ENCODE data around the gene PJVK. TPM values are rescaled to one million over a fixed set of nuclear protein-coding genes. Genes with fewer than 3 reads are reported as not detected.

The PJVK gene
- total RNA-seq, 1 donor from 2014 or later: 4.9 TPM

DNA sequence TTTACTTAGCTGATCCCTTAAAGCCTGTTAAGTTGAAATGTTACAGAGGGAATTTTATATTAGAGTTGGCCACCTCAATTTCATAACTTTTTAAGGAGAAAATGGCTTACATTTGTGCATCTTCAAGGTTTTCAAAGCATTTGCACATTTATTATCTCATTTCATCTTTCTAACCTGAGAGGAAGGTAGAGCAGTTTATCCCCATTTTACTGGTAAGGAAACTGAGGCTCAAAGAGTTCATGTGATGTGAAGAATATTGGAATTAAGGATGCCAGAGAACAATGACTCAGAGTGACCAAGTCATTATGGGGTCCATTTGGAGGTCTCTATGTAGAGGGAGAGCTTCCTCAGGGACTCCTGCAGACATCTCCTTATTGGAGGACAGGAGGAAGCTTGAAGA is 35.2 kb upstream of the PJVK start:
- TF ChIP-seq POLR2A (IDR thresholded peaks at IDR 0.05): no peak
- no peaks in the 10 kb centered on the region for H3K9me3 ChIP-seq
- DNase-seq (ENCODE audit: extremely low spot score in 2 of 2): no peak
- H3K27ac ChIP-seq: no peak overlapping the region
- H3K4me3 ChIP-seq: no peak overlapping the region
- peaks cover 14% of the 10 kb centered on the region for H3K4me1 ChIP-seq
- no peaks in the 10 kb centered on the region for H3K27me3 ChIP-seq
- intact Hi-C loops (cut with DNase I): no loop called here
- no peaks in the 10 kb centered on the region for H3K36me3 ChIP-seq

DNA sequence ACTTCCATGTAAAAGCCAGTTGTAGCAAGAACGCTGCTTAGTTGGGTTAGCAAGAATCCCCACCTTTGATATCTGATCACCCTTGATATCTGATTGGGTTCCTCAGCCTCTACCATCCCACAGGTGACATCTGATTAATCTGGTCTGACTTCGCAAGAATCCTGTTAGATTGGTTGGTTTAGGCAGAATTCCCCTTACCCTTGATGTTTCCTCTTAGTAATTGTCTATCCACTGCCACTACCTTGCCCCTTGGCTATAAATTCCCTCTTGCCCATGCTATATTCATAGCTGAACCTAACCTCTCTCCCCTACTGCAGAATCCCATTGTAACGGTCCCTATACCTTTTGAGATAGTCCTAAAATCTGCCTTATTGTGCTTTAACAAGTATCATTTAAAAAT is 33.3 kb upstream of the PJVK start:
- TF ChIP-seq POLR2AphosphoS5 (IDR thresholded peaks at IDR 0.05; ENCODE audit: insufficient read depth in 1 of 2, low read depth in 1 of 2): no peak
- TF ChIP-seq POLR2A (IDR thresholded peaks at IDR 0.05): no peak
- TF ChIP-seq, protein P1, sequence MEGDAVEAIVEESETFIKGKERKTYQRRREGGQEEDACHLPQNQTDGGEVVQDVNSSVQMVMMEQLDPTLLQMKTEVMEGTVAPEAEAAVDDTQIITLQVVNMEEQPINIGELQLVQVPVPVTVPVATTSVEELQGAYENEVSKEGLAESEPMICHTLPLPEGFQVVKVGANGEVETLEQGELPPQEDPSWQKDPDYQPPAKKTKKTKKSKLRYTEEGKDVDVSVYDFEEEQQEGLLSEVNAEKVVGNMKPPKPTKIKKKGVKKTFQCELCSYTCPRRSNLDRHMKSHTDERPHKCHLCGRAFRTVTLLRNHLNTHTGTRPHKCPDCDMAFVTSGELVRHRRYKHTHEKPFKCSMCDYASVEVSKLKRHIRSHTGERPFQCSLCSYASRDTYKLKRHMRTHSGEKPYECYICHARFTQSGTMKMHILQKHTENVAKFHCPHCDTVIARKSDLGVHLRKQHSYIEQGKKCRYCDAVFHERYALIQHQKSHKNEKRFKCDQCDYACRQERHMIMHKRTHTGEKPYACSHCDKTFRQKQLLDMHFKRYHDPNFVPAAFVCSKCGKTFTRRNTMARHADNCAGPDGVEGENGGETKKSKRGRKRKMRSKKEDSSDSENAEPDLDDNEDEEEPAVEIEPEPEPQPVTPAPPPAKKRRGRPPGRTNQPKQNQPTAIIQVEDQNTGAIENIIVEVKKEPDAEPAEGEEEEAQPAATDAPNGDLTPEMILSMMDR (IDR thresholded peaks at IDR 0.05): no peak
- H3K27me3 ChIP-seq: no peaks in the 10 kb centered on the region
- H3K4me1 ChIP-seq: peaks cover 13% of the 10 kb centered on the region
- intact Hi-C loops (cut with DNase I): no loop called here
- no peak for DNase-seq (ENCODE audit: extremely low spot score in 2 of 2)
- H3K4me3 ChIP-seq: no peak overlapping the region
- no peak overlapping the region for H3K27ac ChIP-seq
- no peaks in the 10 kb centered on the region for H3K9me3 ChIP-seq
- no peaks in the 10 kb centered on the region for H3K36me3 ChIP-seq

DNA sequence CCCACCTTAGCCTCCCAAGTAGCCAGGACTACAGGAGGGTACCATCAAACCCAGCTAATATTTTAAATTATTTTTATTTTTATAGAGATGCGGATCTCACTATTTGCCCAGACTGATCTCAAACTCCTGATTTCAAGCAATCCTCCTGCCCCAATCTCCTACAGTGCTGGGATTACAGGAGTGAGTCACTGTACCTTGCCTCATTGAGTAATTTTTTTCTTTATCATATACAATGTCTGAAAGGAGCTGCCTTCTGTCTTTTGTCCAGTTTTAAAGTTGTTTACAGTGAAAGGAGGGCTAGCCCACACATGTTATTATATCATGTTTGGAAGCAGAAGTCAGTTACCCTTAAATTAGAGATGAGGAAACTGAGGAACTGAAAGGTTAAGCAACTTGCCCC is 32.8 kb upstream of the PJVK start:
- H3K36me3 ChIP-seq: no peaks in the 10 kb centered on the region
- H3K9me3 ChIP-seq: no peaks in the 10 kb centered on the region
- DNase-seq (ENCODE audit: extremely low spot score in 2 of 2): no peak
- intact Hi-C loops (cut with DNase I): no loop called here
- no peak for TF ChIP-seq POLR2AphosphoS5 (IDR thresholded peaks at IDR 0.05; ENCODE audit: insufficient read depth in 1 of 2, low read depth in 1 of 2)
- TF ChIP-seq, protein P1 (IDR thresholded peaks at IDR 0.05): no peak
- TF ChIP-seq POLR2A (IDR thresholded peaks at IDR 0.05): no peak
- H3K27me3 ChIP-seq: no peaks in the 10 kb centered on the region
- H3K4me3 ChIP-seq: no peak overlapping the region
- no peak overlapping the region for H3K27ac ChIP-seq
- peaks cover 8% of the 10 kb centered on the region for H3K4me1 ChIP-seq

DNA sequence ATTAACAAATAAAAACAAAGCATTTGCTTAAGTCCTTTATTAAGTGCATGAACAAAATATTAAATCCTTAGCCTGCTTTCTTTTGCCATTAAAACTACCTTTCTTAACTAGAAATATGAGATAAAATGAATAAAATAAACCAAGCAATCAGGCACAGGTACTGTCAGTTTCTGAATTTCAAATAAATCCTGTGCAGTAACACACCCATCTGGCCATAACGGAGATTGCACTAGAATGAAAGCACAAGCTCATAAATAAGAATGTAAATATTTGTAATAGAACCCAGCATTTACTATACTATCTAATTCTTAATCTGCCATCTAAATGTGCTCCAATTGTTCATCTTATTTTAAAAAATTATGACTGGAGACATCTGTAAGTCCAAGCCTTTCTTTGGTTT is 32.1 kb upstream of the PJVK start:
- Histone ChIP-seq H3K9me3 (no peaks in the 10 kb centered on the region), H3K36me3 (no peaks in the 10 kb centered on the region), H3K27ac (no peak overlapping the region), H3K4me1 (peaks cover 6% of the 10 kb centered on the region), H3K27me3 (no peaks in the 10 kb centered on the region), H3K4me3 (no peak overlapping the region)
- TF ChIP-seq, protein P1 (IDR thresholded peaks at IDR 0.05): no peak
- TF ChIP-seq POLR2A (IDR thresholded peaks at IDR 0.05) (no peak), POLR2AphosphoS5 (IDR thresholded peaks at IDR 0.05; ENCODE audit: insufficient read depth in 1 of 2, low read depth in 1 of 2) (no peak)
- no peak for DNase-seq (ENCODE audit: extremely low spot score in 2 of 2)
- intact Hi-C loops (cut with DNase I): no loop called here

DNA sequence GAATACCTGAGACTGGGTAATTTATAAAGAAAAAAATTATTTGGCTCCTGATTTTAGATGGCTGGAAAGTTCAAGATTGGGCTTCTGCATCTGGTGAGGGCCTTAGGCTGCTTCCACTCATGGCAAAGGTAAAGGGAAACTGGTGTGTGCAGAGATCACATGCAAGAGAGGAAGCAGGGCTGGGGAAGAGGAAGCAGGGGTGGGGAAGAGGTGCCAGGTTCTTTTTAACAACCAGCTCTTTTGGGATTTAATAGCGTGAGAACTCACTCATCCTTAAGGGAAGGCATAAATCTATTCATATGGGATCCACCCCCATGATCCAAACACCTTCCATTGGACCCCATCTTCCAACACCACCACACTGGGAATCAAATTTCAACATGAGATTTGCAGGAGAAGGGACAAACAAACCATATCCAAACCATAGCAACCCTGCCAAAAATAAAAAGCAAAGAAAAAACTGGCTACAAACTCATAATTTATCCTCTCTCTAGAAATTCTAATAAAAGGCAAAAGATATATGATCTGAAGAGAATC is 30.6 kb upstream of the PJVK start:
- no peak overlapping the region for H3K4me3 ChIP-seq
- H3K36me3 ChIP-seq: no peaks in the 10 kb centered on the region
- H3K27me3 ChIP-seq: no peaks in the 10 kb centered on the region
- TF ChIP-seq, protein P1 (IDR thresholded peaks at IDR 0.05): no peak
- no peak for TF ChIP-seq POLR2AphosphoS5 (IDR thresholded peaks at IDR 0.05; ENCODE audit: insufficient read depth in 1 of 2, low read depth in 1 of 2)
- no peak for TF ChIP-seq POLR2A (IDR thresholded peaks at IDR 0.05)
- intact Hi-C loops (cut with DNase I): no loop called here
- no peaks in the 10 kb centered on the region for H3K9me3 ChIP-seq
- no peak for DNase-seq (ENCODE audit: extremely low spot score in 2 of 2)
- no peak overlapping the region for H3K27ac ChIP-seq
- no peaks in the 10 kb centered on the region for H3K4me1 ChIP-seq

Measured in vagina (tissue), 2 donors.